ENCODE measurements around the gene NFKBIA. TPM values are rescaled to one million over a fixed set of nuclear protein-coding genes. Genes with fewer than 3 reads are reported as not detected.

Gene NFKBIA
- total and polyA plus RNA-seq, 2 donors (not counting 1 experiment from before 2014, with no cell fraction given) = 17.7 to 67.9 TPM

DNA sequence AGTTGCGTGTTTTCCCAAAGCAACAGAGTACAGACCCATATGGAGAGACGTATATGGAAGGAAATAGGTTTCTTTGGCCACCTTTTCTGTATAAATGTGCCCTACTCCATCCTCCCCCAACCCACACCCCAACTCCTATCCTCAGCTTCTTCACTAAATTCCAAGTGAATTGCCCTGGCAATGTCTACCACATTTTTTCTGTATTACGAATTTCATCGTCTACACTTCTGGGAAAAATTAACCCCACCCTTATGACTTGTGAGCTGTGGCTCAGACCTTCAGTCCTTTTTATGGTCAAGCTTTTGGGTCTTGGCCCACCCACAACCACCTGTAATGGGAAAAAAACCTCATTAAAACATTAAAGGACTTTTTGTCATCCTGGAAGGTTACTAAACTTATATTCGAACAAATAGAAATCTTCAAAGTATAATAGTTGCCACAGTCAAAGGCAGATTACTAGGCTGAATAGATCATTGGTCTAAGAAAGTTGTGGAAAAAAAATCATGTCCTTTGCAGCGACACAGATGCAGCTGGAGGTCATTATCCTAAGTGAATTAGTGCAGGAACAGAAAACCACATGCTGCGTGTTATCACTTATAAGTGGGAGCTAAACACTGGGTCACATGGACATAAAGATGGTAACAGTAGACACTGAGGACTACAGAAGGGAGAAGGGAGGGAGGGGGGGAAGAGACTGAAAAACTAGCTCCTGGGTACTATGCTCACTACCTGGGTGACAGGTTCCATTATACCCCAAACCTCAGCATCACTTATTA lies 15.7 kb upstream of the NFKBIA start:
- peak; percentile 68 to 90 for DNase-seq (ENCODE audit: low read depth in 2 of 2)
- Histone ChIP-seq H3K27ac (ENCODE audit: insufficient read depth, low read length) (peak overlapping the region; percentile 19), H3K79me2 (ENCODE audit: control insufficient read depth, insufficient read depth, low read length) (no peaks in the 10 kb centered on the region), H4K20me1 (ENCODE audit: control insufficient read depth, extremely low read depth, insufficient read depth, low read length) (no peaks in the 10 kb centered on the region), H3K4me3 (replicated peaks in 1 of 4; ENCODE audit: control extremely low read depth in 1 of 4, insufficient read depth in 1 of 4, low read depth in 3 of 4, low read length in 4 of 4) (no peak overlapping the region), H3K27me3 (ENCODE audit: control insufficient read depth, insufficient read depth, low read length) (no peaks in the 10 kb centered on the region), H2AFZ (ENCODE audit: low read length) (no peak overlapping the region), H3K9me3 (ENCODE audit: control insufficient read depth, insufficient read depth, low read depth, low read length) (no peaks in the 10 kb centered on the region), H3K4me2 (ENCODE audit: extremely low read depth, insufficient read depth, low read length) (no peak overlapping the region), H3K4me1 (ENCODE audit: control insufficient read depth, extremely low read depth, insufficient read depth, low read length) (peaks cover 5% of the 10 kb centered on the region), H3K36me3 (ENCODE audit: control insufficient read depth, insufficient read depth, low read length) (no peaks in the 10 kb centered on the region), H3K9ac (ENCODE audit: insufficient read depth, low read length) (no peak overlapping the region)
- TF ChIP-seq, protein P1, sequence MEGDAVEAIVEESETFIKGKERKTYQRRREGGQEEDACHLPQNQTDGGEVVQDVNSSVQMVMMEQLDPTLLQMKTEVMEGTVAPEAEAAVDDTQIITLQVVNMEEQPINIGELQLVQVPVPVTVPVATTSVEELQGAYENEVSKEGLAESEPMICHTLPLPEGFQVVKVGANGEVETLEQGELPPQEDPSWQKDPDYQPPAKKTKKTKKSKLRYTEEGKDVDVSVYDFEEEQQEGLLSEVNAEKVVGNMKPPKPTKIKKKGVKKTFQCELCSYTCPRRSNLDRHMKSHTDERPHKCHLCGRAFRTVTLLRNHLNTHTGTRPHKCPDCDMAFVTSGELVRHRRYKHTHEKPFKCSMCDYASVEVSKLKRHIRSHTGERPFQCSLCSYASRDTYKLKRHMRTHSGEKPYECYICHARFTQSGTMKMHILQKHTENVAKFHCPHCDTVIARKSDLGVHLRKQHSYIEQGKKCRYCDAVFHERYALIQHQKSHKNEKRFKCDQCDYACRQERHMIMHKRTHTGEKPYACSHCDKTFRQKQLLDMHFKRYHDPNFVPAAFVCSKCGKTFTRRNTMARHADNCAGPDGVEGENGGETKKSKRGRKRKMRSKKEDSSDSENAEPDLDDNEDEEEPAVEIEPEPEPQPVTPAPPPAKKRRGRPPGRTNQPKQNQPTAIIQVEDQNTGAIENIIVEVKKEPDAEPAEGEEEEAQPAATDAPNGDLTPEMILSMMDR (conservative IDR thresholded peaks at IDR 0.05 in 1 of 2, IDR thresholded peaks at IDR 0.05 in 1 of 2; ENCODE audit: low read depth in 1 of 2, low read length in 2 of 2) = no peak
- TF ChIP-seq EZH2 (IDR thresholded peaks at IDR 0.05; ENCODE audit: low read length, missing control alignments) = no peak

DNA sequence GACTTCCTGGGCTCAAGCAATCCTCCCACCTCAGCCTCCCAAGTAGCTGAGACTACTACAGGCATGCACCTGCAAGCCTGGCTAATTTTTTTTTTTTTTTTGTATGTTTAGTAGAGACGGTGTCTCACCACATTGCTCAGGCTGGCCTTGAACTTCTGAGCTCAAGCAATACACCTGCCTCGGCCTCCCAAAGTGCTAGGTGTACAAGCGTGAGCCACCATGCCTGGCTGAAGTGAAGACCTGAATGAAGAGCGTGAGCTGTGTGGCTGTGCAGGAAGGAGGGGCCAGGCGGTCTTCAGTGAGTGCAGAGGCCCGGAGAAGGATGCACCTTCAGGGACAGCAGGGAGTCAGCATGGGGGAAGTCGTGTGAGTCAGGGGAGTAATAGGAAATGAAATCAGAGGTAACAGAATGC lies 14.9 kb upstream of the NFKBIA start:
- Histone ChIP-seq H3K79me2 (ENCODE audit: control insufficient read depth, insufficient read depth, low read length) (no peaks in the 10 kb centered on the region), H3K4me3 (replicated peaks in 1 of 4; ENCODE audit: control extremely low read depth in 1 of 4, insufficient read depth in 1 of 4, low read depth in 3 of 4, low read length in 4 of 4) (no peak overlapping the region), H3K4me1 (ENCODE audit: control insufficient read depth, extremely low read depth, insufficient read depth, low read length) (peaks cover 7% of the 10 kb centered on the region), H3K4me2 (ENCODE audit: extremely low read depth, insufficient read depth, low read length) (no peak overlapping the region), H2AFZ (ENCODE audit: low read length) (no peak overlapping the region), H3K9me3 (ENCODE audit: control insufficient read depth, insufficient read depth, low read depth, low read length) (no peaks in the 10 kb centered on the region), H3K36me3 (ENCODE audit: control insufficient read depth, insufficient read depth, low read length) (no peaks in the 10 kb centered on the region), H3K27ac (ENCODE audit: insufficient read depth, low read length) (peak overlapping the region; percentile 1), H3K9ac (ENCODE audit: insufficient read depth, low read length) (no peak overlapping the region), H3K27me3 (ENCODE audit: control insufficient read depth, insufficient read depth, low read length) (no peaks in the 10 kb centered on the region), H4K20me1 (ENCODE audit: control insufficient read depth, extremely low read depth, insufficient read depth, low read length) (no peaks in the 10 kb centered on the region)
- DNase-seq (ENCODE audit: low read depth in 2 of 2) = peak in 1 of 2 donors; percentile 56
- TF ChIP-seq, protein P1 (conservative IDR thresholded peaks at IDR 0.05 in 1 of 2, IDR thresholded peaks at IDR 0.05 in 1 of 2; ENCODE audit: low read depth in 1 of 2, low read length in 2 of 2) = no peak
- no peak for TF ChIP-seq EZH2 (IDR thresholded peaks at IDR 0.05; ENCODE audit: low read length, missing control alignments)

DNA sequence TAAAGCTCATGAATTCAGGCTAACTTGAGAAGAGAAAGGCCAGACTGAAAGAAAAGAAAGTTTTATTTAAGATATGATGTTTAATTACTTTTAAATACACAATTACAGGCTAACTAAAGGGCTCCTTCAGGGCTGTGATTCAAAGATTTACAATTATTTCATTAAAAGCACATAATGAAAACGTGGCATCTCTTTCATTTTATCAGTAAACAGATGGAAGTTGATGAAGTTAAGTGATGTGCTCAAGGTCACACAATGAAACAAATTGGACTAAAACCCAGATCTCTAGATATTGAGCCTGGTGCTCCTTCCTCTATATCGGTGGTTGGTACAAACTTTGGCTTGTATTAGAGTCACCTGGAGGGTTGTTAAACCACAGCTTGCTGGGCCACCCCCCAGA lies 13.5 kb upstream of the NFKBIA start:
- no peaks in the 10 kb centered on the region for H3K27me3 ChIP-seq (ENCODE audit: control insufficient read depth, insufficient read depth, low read length)
- DNase-seq (ENCODE audit: low read depth in 2 of 2) = no peak
- no peaks in the 10 kb centered on the region for H3K9me3 ChIP-seq (ENCODE audit: control insufficient read depth, insufficient read depth, low read depth, low read length)
- no peaks in the 10 kb centered on the region for H4K20me1 ChIP-seq (ENCODE audit: control insufficient read depth, extremely low read depth, insufficient read depth, low read length)
- no peak overlapping the region for H3K9ac ChIP-seq (ENCODE audit: insufficient read depth, low read length)
- peaks cover 9% of the 10 kb centered on the region for H3K4me1 ChIP-seq (ENCODE audit: control insufficient read depth, extremely low read depth, insufficient read depth, low read length)
- H3K36me3 ChIP-seq (ENCODE audit: control insufficient read depth, insufficient read depth, low read length) = no peaks in the 10 kb centered on the region
- H3K27ac ChIP-seq (ENCODE audit: insufficient read depth, low read length) = no peak overlapping the region
- no peak overlapping the region for H3K4me3 ChIP-seq (replicated peaks in 1 of 4; ENCODE audit: control extremely low read depth in 1 of 4, insufficient read depth in 1 of 4, low read depth in 3 of 4, low read length in 4 of 4)
- TF ChIP-seq, protein P1 (conservative IDR thresholded peaks at IDR 0.05 in 1 of 2, IDR thresholded peaks at IDR 0.05 in 1 of 2; ENCODE audit: low read depth in 1 of 2, low read length in 2 of 2) = no peak
- TF ChIP-seq EZH2 (IDR thresholded peaks at IDR 0.05; ENCODE audit: low read length, missing control alignments) = no peak
- H3K79me2 ChIP-seq (ENCODE audit: control insufficient read depth, insufficient read depth, low read length) = no peaks in the 10 kb centered on the region
- H3K4me2 ChIP-seq (ENCODE audit: extremely low read depth, insufficient read depth, low read length) = no peak overlapping the region
- no peak overlapping the region for H2AFZ ChIP-seq (ENCODE audit: low read length)

Measured in fibroblast of lung (primary cell).